ENCODE measurements around the gene UBE2G2. TPM values are rescaled to one million over a fixed set of nuclear protein-coding genes. Genes with fewer than 3 reads are reported as not detected.
A peak's percentile ranks its signal among the peaks of the same experiment; 100 is the strongest.

Gene UBE2G2
- total RNA-seq, 1 experiment from 2014 or later, result 212 TPM

GRCh38 chr21:44761011-44761729, 40.5 kb downstream of the UBE2G2 start:
- Histone ChIP-seq H3K4me1 (ENCODE audit: insufficient read depth, low read length, poor library complexity, severe bottlenecking) (peaks cover 7% of the 10 kb centered on the region), H3K9me3 (ENCODE audit: low read depth, low read length, poor library complexity, severe bottlenecking) (no peaks in the 10 kb centered on the region), H3K27me3 (replicated peaks; ENCODE audit: insufficient read depth, low read depth, low read length, poor library complexity) (no peaks in the 10 kb centered on the region), H3K27ac (ENCODE audit: low read depth, low read length, poor library complexity, severe bottlenecking) (no peak overlapping the region), H3K4me3 (ENCODE audit: low read depth, low read length, poor library complexity, severe bottlenecking) (no peak overlapping the region), H3K36me3 (ENCODE audit: insufficient read depth, low read length, poor library complexity, severe bottlenecking) (no peaks in the 10 kb centered on the region)
- no peak for DNase-seq (ENCODE audit: low spot score)
- BruUV-seq (replicated peaks), result no TSS peak
- ChIA-PET CTCF (no interaction called here), POLR2A (ENCODE audit: low non-redundant PET) (no interaction called here)
- intact Hi-C loops (cut with micrococcal nuclease; ENCODE audit: unreplicated experiment), result no loop called here
- TF ChIP-seq, protein P1, sequence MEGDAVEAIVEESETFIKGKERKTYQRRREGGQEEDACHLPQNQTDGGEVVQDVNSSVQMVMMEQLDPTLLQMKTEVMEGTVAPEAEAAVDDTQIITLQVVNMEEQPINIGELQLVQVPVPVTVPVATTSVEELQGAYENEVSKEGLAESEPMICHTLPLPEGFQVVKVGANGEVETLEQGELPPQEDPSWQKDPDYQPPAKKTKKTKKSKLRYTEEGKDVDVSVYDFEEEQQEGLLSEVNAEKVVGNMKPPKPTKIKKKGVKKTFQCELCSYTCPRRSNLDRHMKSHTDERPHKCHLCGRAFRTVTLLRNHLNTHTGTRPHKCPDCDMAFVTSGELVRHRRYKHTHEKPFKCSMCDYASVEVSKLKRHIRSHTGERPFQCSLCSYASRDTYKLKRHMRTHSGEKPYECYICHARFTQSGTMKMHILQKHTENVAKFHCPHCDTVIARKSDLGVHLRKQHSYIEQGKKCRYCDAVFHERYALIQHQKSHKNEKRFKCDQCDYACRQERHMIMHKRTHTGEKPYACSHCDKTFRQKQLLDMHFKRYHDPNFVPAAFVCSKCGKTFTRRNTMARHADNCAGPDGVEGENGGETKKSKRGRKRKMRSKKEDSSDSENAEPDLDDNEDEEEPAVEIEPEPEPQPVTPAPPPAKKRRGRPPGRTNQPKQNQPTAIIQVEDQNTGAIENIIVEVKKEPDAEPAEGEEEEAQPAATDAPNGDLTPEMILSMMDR (conservative IDR thresholded peaks at IDR 0.05; ENCODE audit: low read depth, low read length), result peak; percentile 45
- TF ChIP-seq EZH2 (IDR thresholded peaks at IDR 0.05; ENCODE audit: borderline replicate concordance, low read depth, low read length, poor library complexity, severe bottlenecking), result no peak

GRCh38 chr21:44760376-44760775, 41.2 kb downstream of the UBE2G2 start:
- DNase-seq (ENCODE audit: low spot score), result no peak
- CTCF ChIA-PET, result no interaction called here
- Histone ChIP-seq H3K4me3 (ENCODE audit: low read depth, low read length, poor library complexity, severe bottlenecking) (no peak overlapping the region), H3K4me1 (ENCODE audit: insufficient read depth, low read length, poor library complexity, severe bottlenecking) (peaks cover 7% of the 10 kb centered on the region), H3K27me3 (replicated peaks; ENCODE audit: insufficient read depth, low read depth, low read length, poor library complexity) (no peaks in the 10 kb centered on the region), H3K27ac (ENCODE audit: low read depth, low read length, poor library complexity, severe bottlenecking) (peak overlapping the region; percentile 45), H3K36me3 (ENCODE audit: insufficient read depth, low read length, poor library complexity, severe bottlenecking) (no peaks in the 10 kb centered on the region), H3K9me3 (ENCODE audit: low read depth, low read length, poor library complexity, severe bottlenecking) (no peaks in the 10 kb centered on the region)
- POLR2A ChIA-PET (ENCODE audit: low non-redundant PET), result no interaction called here
- BruUV-seq (replicated peaks), result no TSS peak
- no peak for TF ChIP-seq EZH2 (IDR thresholded peaks at IDR 0.05; ENCODE audit: borderline replicate concordance, low read depth, low read length, poor library complexity, severe bottlenecking)
- TF ChIP-seq, protein P1 (conservative IDR thresholded peaks at IDR 0.05; ENCODE audit: low read depth, low read length), result no peak
- intact Hi-C loops (cut with micrococcal nuclease; ENCODE audit: unreplicated experiment), result no loop called here

- peaks cover 11% of the 10 kb centered on the region for H3K4me1 ChIP-seq (ENCODE audit: insufficient read depth, low read length, poor library complexity, severe bottlenecking)
- H3K27ac ChIP-seq (ENCODE audit: low read depth, low read length, poor library complexity, severe bottlenecking), result no peak overlapping the region
- H3K9me3 ChIP-seq (ENCODE audit: low read depth, low read length, poor library complexity, severe bottlenecking), result no peaks in the 10 kb centered on the region
- intact Hi-C loops (cut with micrococcal nuclease; ENCODE audit: unreplicated experiment), result no loop called here
- no peak for DNase-seq (ENCODE audit: low spot score)
- H3K36me3 ChIP-seq (ENCODE audit: insufficient read depth, low read length, poor library complexity, severe bottlenecking), result no peaks in the 10 kb centered on the region
- ChIA-PET CTCF (no interaction called here), POLR2A (ENCODE audit: low non-redundant PET) (no interaction called here)
- H3K27me3 ChIP-seq (replicated peaks; ENCODE audit: insufficient read depth, low read depth, low read length, poor library complexity), result no peaks in the 10 kb centered on the region
- BruUV-seq (replicated peaks), result no TSS peak
- TF ChIP-seq, protein P1 (conservative IDR thresholded peaks at IDR 0.05; ENCODE audit: low read depth, low read length), result no peak
- no peak for TF ChIP-seq EZH2 (IDR thresholded peaks at IDR 0.05; ENCODE audit: borderline replicate concordance, low read depth, low read length, poor library complexity, severe bottlenecking)
- no peak overlapping the region for H3K4me3 ChIP-seq (ENCODE audit: low read depth, low read length, poor library complexity, severe bottlenecking)
Measured at GRCh38 chr21:44759628-44760285, 41.9 kb downstream of the UBE2G2 start.

All from A673 (cell line).